GM19372 (cell line): ENCODE measurements around the gene TEKT2.

Experiments
- ATAC-seq: cut with Tn5 transposase; IDR thresholded peaks from one replicate; pipeline ENCODE4 v1.9.1; 2021; ENCODE audit warnings: mild to moderate bottlenecking, low read depth, moderate library complexity; ENCODE audit not compliant: unreplicated experiment

TEKT2 gene

GRCh38 chr1:36101546-36101945, 17.7 kb downstream of the TEKT2 start:
- no peak for ATAC-seq

GRCh38 chr1:36106269-36106668, 22.4 kb downstream of the TEKT2 start:
- ATAC-seq: no peak

- ATAC-seq: no peak
These were observed 23.5 kb downstream of the TEKT2 start for GRCh38 chr1:36107394-36107793.

- ATAC-seq: no peak
These were observed 24.4 kb downstream of the TEKT2 start for GRCh38 chr1:36108314-36108713.

DNA sequence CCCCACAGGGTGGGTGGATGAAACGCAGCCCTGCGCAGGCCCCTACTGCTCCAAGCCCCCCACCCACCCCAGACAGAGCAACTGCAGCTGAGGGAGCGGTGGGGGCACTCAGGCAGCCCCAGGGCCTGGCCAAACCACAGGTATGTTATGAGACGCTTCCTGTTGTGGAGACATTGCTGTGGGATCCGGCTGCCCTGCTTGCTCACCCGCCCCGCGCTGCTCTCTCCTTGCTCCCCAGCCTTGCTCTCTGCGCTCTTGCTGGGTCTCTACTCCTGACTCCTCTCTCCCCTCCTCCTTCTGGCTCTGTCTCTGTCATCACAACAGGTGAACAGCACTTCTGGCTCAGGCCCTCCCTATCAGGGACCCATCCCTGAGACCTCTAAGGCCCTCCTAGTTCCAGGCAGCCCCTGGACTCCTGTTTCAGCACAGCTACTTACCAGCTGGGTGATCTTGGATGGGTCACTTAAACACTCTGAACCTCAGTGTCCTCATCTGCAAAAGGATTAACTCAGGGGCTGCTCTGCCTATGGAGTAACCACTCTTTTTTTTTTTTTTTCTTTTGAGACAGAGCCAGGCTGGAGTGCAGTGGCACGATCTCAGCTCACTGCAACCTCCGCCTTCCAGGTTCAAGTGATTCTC, 25.3 kb downstream of the TEKT2 start:
- no peak for ATAC-seq

DNA sequence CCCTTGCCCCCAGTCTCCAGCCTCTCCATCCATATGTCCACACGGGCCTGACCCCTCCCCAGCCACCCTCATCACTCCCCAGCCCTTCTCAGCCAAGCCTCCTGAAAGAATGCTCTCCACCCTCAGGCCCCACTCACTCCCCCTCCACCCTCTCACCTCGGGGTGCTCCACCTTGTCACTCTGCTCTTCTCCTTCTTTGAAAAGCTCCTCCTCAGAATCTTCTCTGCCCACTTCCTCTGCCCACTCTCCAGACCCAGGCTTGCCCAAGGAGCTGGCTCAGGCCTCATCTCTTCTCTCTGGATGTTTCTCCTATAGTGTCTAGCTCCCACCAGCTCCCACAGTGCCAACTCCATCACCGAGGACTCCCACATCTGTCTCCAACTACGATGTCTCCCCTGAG, 27.3 kb downstream of the TEKT2 start:
- no peak for ATAC-seq

- no peak for ATAC-seq
These were observed 28.9 kb downstream of the TEKT2 start for GRCh38 chr1:36112823-36113222.

DNA sequence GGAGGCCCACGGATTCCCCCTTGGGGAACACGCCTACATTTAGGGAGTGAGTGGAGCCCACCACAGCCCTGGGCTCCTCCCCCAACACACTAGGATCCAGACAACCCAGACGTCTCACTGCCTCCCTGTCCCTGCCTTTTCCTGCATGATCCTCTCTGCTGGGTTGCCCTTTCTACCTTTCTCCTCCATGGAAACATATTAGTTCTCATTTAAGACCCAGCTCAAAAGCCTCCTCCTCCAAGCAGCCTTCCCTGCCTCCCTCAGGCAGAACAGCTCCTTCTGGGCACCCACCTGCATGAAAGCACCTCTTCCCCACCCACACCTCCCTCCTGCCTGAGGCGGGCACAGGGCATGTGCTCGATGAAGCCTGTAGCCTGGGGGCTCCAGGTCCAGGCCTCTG, 30.5 kb downstream of the TEKT2 start:
- no peak for ATAC-seq

- ATAC-seq: no peak
These were observed 31.3 kb downstream of the TEKT2 start for GRCh38 chr1:36115200-36115669.

- no peak for ATAC-seq
These were observed 32.0 kb downstream of the TEKT2 start for GRCh38 chr1:36115931-36116330.

- no peak for ATAC-seq
These were observed 33.0 kb downstream of the TEKT2 start for GRCh38 chr1:36116901-36117300.

GRCh38 chr1:36118447-36119204, 34.7 kb downstream of the TEKT2 start:
- no peak for ATAC-seq

DNA sequence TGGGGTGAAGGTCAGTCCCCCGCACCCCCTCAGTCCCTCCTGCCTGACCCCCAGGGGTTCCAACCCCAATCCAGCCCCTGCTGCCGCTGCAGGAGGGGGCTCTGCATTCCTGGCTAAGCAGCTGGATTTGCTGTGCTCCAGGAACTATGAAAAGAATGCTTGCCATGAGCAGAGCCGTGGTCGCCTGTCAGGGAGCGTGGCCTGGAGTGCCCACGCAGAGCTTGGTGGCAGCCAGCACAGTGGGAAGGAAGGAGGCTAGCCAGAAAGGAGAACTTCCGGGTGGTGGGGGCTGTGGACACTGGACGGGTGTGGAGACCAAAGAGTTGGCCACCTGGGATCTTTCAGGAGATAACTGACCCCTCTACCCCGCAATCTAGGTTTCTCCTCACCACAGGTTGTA, 35.6 kb downstream of the TEKT2 start:
- no peak for ATAC-seq

DNA sequence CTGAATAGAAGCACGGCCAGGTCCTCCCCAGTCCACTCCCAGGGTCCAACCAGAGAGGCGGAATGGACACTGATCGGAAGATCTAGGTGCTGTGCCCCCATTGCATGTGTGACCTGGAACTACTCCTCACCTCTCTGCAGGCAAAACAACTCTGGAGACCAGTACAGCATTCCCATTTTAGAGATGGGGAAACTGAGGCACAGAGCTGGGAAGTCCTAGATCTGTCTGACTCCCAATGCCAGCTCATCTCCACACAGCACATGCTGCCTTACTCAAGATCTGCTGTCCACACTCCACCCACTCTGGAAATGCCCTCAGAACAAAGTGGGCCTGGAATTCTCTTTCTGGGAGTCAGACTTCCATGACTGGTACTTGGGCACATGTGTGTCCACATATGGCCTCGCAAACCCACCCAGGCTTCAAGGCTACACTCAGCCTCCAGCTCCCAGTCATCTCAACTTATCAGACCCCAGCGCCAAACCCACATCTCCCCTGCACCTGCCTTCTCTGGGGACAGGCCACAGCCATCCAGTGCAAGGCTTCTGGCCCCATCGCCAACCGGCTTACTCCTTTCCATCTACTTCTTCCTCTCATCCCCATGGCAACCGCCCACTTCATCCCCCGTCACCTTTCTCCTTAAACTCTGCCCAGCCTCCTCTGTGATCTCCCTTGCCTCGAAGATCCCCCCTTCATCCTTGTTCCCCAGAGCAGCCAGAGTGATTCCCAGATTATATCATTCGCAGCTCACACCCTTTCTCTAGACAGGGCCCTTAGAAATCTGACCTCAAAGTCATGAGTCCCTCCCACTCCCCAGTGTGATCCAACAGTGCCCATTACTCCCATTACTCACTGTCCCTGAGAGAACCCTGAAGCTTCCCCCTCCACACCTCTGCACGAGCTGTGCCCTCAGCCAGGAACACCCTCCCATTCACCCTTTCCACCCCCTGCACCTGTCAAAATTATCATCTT, 38.5 kb downstream of the TEKT2 start:
- no peak for ATAC-seq

DNA sequence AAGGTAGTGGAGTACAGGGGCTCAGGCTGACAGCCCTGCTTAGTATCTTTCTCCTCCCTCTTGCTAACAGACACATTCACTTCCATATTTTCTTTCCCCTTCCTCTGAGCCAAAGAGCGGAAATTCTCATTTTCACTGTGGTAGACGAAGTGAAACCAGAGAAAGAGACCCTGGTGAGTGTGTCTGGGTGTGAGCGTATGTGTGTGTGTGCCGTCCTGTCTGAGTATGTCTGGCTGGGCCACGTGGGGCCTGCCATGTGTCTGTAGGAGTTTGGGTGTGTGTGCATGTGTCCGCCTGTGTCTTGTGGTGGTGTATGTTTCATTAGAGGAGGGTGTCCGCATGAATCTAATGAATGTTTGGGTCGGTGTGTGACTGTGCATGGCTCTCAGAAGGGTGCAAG, 39.5 kb downstream of the TEKT2 start:
- ATAC-seq: no peak

- ATAC-seq: no peak
These were observed 40.7 kb downstream of the TEKT2 start for GRCh38 chr1:36124404-36125128.

GRCh38 chr1:36125129-36125991, 41.5 kb downstream of the TEKT2 start, which contains the start of gene COL8A2:
COL8A2 (minus strand) TSS chr1:36125222; CDS start chr1:36100242, 24,980 bp downstream.
- ATAC-seq: no peak

- no peak for ATAC-seq
These were observed 42.3 kb downstream of the TEKT2 start for GRCh38 chr1:36126005-36126716.
